ENCODE results near the gene TRIM66.

TRIM66 gene

DNA sequence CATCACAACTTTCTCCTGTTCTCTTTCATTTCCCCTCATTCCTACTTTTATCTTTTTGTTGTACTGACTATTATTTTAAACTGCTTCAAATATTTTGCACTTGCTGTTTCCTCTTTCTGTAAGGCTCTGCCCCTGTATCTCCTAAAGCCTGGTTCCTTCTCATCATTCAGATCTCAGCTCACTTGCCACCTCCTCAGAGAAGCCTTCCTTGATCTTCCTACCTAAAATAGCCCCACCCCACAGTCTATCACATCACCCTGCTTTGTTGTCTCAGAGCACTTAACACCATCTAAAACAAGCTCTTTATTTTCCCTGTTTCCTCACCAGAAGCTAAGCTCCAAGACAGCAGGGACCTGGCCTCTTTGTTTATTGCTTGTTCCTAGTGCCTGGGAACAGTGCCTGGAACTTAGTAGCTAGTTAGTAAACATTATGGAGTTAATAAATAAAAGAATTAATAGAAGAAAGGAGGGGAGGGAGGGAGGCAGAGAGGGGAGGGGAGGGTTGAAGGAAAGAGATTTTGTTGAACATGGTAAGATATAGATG lies 85.9 kb downstream of the TRIM66 start:
- TF ChIP-seq, protein P1, sequence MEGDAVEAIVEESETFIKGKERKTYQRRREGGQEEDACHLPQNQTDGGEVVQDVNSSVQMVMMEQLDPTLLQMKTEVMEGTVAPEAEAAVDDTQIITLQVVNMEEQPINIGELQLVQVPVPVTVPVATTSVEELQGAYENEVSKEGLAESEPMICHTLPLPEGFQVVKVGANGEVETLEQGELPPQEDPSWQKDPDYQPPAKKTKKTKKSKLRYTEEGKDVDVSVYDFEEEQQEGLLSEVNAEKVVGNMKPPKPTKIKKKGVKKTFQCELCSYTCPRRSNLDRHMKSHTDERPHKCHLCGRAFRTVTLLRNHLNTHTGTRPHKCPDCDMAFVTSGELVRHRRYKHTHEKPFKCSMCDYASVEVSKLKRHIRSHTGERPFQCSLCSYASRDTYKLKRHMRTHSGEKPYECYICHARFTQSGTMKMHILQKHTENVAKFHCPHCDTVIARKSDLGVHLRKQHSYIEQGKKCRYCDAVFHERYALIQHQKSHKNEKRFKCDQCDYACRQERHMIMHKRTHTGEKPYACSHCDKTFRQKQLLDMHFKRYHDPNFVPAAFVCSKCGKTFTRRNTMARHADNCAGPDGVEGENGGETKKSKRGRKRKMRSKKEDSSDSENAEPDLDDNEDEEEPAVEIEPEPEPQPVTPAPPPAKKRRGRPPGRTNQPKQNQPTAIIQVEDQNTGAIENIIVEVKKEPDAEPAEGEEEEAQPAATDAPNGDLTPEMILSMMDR (IDR thresholded peaks at IDR 0.05; ENCODE audit: low read depth, low read length, missing control alignments): no peak

DNA sequence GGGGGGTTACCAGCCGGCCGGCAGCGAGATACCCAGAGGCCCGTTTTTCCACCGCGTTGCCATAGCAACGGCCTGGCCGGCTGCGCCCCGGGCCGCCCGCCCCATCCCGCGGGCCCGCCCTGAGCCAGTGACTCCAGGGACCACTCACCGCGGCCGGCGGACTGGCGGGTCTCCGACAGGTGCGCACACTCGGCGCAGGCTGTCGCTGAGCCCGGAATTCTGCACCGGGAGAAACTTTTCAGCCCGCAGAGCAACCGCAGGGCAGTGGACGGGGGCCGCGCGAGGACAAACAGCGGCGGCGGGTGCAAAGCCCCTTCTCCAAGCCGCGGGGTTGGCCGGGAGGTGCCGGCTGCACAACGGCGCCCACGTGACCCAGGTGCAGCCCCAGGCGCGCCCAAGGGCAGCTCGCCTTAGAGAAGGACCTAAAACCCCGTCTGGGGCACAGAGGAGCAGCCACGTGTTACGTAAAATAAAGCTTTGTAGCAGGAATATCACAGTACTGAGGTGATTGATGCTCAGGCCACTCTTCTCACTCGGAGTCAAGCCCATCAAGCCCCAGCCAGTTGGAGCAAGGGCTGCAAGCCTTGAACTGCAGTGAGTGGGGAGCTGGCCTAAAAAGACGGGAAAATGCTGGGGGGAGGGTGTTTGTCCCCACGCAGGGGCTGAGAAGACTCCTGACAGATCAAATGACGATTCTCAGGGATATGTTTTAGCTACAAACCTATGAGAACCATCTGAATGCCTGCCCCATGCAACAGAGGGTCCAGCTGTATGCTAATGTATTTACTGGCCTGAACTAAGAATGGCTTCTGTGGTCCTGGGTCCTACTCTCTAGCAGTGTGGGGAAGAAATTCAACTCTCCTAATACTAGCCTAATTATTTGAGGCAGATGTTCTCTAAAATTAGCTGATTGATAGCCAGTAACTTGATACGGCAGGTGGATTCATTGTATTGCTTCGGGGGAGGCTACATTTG lies 88.2 kb downstream of the TRIM66 start, which contains the start of gene STK33:
Gene STK33 (minus strand): TSS at position 294 of the 975 bp plus-strand sequence. CDS start 119,323 bp downstream, outside the sequence.
- peak within 1 kb of the TSS; percentile 79 for H3K4me3 ChIP-seq (ENCODE audit: low read depth, low read length)
- TF ChIP-seq, protein P1 (IDR thresholded peaks at IDR 0.05; ENCODE audit: low read depth, low read length, missing control alignments): no peak
- DNase-seq (ENCODE audit: low read depth): no peak

More for the DNA sequence above, 85.9 kb downstream of the TRIM66 start:
- no peak for DNase-seq (ENCODE audit: low read depth)
- H3K4me3 ChIP-seq (ENCODE audit: low read depth, low read length): no peak overlapping the region

DNA sequence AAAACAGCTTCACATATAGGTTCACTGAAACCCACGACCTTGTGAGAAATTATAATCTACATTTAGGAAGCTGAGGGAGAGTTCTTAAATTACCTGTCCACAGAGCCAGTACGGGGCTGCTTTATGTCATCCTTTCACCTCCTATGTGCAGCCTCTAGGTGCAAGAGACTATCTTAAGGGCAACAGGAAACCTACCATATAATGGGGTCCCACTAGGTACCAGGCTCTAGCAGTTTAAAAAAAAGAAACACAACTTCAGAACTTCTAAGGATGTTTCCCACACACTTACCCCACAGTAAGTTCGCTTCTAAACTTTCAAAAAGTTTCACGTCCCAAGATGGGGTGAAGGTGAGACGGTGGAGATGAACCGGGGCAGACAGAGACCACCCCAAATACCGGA lies 89.0 kb downstream of the TRIM66 start:
- no peak for DNase-seq (ENCODE audit: low read depth)
- H3K4me3 ChIP-seq (ENCODE audit: low read depth, low read length): peak overlapping the region; percentile 79

DNA sequence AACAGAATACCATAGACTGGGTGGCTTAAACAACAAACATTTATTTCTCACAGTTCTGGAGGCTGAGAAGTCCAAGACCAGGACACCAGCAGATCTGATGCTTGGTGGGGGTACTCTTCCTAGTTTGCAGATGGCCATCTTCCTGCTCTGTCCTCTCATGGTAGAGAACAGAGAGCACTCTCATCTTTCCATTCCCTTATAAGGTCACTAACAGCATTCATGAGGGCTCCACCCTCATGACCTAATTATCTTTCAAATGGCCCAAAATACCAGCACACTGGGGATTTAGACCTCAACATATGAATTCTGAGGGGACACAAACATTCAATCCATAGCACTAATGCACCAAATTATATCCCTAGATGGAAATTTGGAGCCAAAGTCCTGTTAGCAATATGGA lies 94.5 kb downstream of the TRIM66 start:
- H3K4me3 ChIP-seq (ENCODE audit: low read depth, low read length): no peak overlapping the region
- DNase-seq (ENCODE audit: low read depth): no peak
- TF ChIP-seq, protein P1 (IDR thresholded peaks at IDR 0.05; ENCODE audit: low read depth, low read length, missing control alignments): no peak

More for the DNA sequence above, 89.0 kb downstream of the TRIM66 start:
- TF ChIP-seq, protein P1 (IDR thresholded peaks at IDR 0.05; ENCODE audit: low read depth, low read length, missing control alignments): no peak

DNA sequence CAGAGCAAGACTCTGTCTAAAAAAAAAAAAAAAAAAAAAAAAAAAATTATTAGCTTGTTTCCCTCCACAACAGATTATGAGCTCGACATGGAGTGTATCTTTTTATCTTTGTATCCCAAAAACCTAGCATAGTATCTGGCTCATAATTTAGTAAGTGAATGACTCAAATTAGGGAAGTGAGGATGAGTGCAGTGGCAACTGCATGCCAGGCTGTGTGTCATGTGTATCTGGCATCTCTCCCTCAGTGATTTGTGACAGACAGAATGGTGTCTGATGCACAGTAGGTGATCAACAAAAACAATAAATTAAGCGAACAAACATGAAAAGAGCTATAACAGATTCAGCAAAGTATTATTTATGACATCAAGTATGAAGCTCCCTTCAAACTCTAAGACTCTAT lies 95.7 kb downstream of the TRIM66 start:
- no peak overlapping the region for H3K4me3 ChIP-seq (ENCODE audit: low read depth, low read length)
- TF ChIP-seq, protein P1 (IDR thresholded peaks at IDR 0.05; ENCODE audit: low read depth, low read length, missing control alignments): no peak
- DNase-seq (ENCODE audit: low read depth): no peak

DNA sequence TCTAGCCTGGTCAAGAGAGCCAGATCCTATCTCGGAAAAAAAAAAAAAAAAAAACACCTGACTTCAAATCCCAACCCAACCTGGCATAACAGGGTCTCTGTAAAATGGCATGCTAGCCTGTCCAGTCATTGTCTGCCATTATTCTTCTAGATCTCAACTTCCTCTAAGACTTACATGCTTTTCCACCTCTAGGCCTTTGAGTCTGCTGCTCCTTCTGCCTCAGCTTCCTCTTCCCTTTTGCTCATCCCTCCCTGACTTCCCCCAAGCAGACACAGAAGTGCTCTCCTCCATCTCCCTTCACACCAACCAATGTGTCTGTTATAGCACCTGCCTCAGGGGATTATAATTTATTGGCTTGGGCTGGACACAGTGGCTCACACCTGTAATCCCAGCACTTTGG lies 96.3 kb downstream of the TRIM66 start:
- no peak overlapping the region for H3K4me3 ChIP-seq (ENCODE audit: low read depth, low read length)
- no peak for DNase-seq (ENCODE audit: low read depth)
- TF ChIP-seq, protein P1 (IDR thresholded peaks at IDR 0.05; ENCODE audit: low read depth, low read length, missing control alignments): no peak

All from GM12864 (cell line).